Measurements from ENCODE around the gene RTF2.
"Not testable (repeated sequence)": the region's sequence is repeated elsewhere in the genome, so short reads cannot be mapped to it uniquely, and the experiment has no call there.

Gene RTF2

GRCh38 chr20:56527521-56527920 is 59.1 kb downstream of the RTF2 start:
- no peak for DNase-seq (ENCODE audit: low read depth, low spot score)
- H3K27ac ChIP-seq: no peak overlapping the region

GRCh38 chr20:56532946-56533345 is 64.5 kb downstream of the RTF2 start, which contains the start of gene FAM209B:
TSS of gene FAM209B (plus strand) at chr20:56533246. CDS start at chr20:56533342, 96 bp downstream.
- DNase-seq (ENCODE audit: low read depth, low spot score); H3K27ac ChIP-seq: not testable (repeated sequence)

DNA sequence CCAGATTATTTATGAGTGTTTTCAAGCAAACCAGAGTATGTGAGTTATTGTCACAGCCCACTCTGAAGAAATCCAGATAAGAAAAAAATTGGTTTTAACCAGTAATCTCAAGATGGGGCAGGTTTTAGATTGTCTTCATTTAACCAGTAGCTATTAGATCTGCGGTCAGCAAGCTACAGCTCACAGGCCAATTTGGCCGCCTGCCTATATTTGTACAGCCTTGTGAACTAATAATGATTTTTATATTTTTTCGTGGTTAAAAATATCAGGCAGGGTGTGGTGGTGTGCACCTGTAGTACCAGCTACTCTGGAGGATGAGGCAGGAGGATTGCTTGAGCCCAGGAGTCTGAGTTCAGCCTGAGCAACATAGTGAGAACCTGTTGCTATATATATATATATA is 69.6 kb downstream of the RTF2 start:
- no peak for DNase-seq (ENCODE audit: low read depth, low spot score)

DNA sequence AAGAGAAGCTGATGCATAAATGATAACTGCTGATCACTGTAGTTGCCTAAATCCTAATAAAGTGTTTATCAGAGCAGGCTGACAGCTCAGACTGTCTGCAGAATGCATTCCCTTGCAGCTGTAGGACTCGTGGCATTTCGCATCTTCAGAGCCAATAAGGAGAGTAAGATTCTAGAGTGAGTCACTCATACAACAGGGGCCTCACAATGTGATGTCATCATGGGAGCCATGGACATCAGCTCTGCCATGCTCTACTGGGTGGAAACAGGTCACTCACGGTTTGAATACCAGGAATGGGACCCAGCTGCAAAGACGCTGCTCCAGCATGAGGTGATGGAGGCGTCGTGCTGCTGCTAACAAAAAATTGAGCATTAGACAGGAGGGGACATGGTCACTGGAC is 72.0 kb downstream of the RTF2 start:
- no peak overlapping the region for H3K27ac ChIP-seq
- DNase-seq (ENCODE audit: low read depth, low spot score): no peak

More for the DNA sequence above, 69.6 kb downstream of the RTF2 start:
- H3K27ac ChIP-seq: no peak overlapping the region

- DNase-seq (ENCODE audit: low read depth, low spot score): no peak
- H3K27ac ChIP-seq: no peak overlapping the region
These were observed 74.1 kb downstream of the RTF2 start for GRCh38 chr20:56542489-56543030.

DNA sequence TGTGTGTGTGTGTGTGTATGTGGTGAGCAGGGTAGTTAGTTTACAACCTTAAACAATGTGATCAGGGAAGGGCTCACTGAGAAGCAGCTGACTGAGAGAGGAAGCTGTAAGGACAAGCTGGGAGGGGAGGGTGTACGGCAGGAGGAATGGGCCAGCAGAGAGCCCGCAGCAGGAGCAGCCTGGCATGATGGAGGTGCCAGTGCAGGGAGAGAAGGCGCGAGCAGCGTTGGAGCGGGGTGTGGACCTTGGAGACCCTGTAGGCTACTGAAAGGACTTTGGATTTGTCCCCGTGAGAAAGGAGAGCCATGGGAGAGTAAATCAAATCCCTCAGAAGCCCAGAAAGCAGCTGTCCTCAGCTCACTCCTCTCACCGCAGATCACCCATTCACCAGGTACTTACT is 83.1 kb downstream of the RTF2 start:
- no peak for DNase-seq (ENCODE audit: low read depth, low spot score)

DNA sequence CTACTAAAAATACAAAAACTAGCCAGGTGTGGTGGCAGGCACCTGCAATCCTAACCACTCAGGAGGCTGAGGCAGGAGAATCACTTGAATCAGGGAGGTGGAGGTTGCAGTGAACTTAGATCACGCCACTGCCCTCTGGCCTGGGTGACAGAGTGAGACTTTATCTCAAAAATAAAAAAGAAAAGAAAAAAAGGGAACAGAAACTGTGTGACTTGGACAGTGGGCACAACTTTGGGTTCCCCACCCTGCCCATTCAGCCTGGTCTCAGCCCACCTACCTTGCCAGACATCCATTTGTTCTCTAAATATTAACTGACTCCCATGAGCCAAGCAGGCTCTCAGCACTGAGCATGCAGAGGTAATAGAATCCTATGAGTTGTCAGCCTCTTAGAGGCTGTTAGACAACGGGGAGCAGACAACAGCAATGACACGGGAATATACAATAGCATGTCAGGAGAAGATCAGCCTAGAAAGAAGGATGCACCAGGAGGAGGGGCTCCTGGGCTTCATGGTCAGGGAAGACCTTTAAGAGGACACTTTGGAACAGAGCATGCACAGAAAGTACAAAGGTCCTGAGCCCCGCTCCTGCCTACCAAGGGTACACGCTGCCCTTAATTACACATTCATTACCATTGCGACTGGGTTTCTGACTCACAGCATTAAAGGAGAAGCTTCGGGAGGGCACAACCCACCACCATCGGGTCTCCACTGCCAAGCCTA is 84.6 kb downstream of the RTF2 start:
- no peak overlapping the region for H3K27ac ChIP-seq
- DNase-seq (ENCODE audit: low read depth, low spot score): no peak

More for the DNA sequence above, 83.1 kb downstream of the RTF2 start:
- no peak overlapping the region for H3K27ac ChIP-seq

DNA sequence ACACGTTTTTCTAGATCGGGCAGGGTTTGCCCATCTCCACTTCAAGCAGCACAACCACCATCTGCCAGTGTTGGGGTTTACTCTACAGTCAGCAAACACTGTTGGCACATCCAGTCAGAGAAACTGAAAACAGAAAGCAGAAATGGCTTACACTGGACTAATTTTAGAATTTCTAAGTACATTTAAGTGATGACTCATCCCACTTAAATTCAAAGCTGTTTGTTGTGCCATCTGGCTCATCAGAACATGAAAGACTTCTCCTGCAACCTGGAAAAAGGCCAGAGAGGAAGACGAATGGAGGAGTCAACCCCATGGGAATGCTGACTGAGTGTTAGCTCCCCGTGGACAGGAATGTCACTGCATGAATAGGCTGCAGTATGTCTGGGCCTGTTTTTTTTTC is 86.4 kb downstream of the RTF2 start:
- DNase-seq (ENCODE audit: low read depth, low spot score): peak; percentile 94
- peak overlapping the region; percentile 41 for H3K27ac ChIP-seq

GRCh38 chr20:56558968-56559367 is 90.5 kb downstream of the RTF2 start:
- H3K27ac ChIP-seq: no peak overlapping the region

DNA sequence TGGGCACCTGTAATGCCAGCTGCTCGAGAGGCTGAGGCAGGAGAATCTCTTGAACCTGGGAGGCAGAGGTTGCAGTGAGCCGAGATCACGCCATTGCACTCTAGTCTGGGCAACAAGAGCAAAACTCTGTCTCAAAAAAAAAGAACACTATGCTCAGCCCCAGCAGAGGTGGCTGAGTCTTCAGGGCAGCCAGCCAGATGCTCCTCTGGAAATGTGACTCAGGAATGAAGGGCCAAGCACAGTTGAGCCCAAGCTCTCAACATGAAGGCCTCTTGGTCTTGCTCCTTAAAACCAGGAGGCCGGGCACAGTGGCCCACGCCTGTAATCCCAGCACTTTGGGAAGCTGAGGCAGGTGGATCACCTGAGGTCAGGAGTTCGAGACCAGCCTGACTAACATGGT is 96.1 kb downstream of the RTF2 start:
- not testable (repeated sequence) for DNase-seq (ENCODE audit: low read depth, low spot score); H3K27ac ChIP-seq

More at GRCh38 chr20:56558968-56559367, 90.5 kb downstream of the RTF2 start:
- DNase-seq (ENCODE audit: low read depth, low spot score): no peak

GRCh38 chr20:56565511-56565910 is 97.1 kb downstream of the RTF2 start:
- DNase-seq (ENCODE audit: low read depth, low spot score): no peak
- H3K27ac ChIP-seq: no peak overlapping the region

GRCh38 chr20:56566621-56567020 is 98.2 kb downstream of the RTF2 start:
- no peak for DNase-seq (ENCODE audit: low read depth, low spot score)
- H3K27ac ChIP-seq: peak overlapping the region; percentile 22
